GM10248 (cell line): ENCODE data around the gene FBF1.
A peak's percentile ranks its signal among the peaks of the same experiment; 100 is the strongest.

Experiments used
- CTCF ChIA-PET: fragments of 300-600 bp; sonication (Branson Sonifier 250); formaldehyde crosslinking; extraction: SDS; loops from one replicate; lab custom pipeline; 2021; ENCODE audit warnings: antibody characterized with exemption; lab: Yijun Ruan, JAX
- POLR2A ChIA-PET: fragments of 350-650 bp; sonication (Branson Sonifier 250); formaldehyde crosslinking; extraction: SDS; loops from one replicate; lab custom pipeline; 2020; ENCODE audit warnings: antibody characterized with exemption; lab: Yijun Ruan, JAX
- DNase-seq: peaks from one replicate; pipeline ENCODE4 v3.0.0; 2012; ENCODE audit errors: extremely low spot score
- TF ChIP-seq, protein P1 (sequence below): IDR thresholded peaks from 2 replicates; pipeline ENCODE4 v1.5.1; 2012; ENCODE audit warnings: mild to moderate bottlenecking, low read depth; ENCODE audit errors: extremely low read depth, missing control alignments, control extremely low read depth

The FBF1 gene, protein sequence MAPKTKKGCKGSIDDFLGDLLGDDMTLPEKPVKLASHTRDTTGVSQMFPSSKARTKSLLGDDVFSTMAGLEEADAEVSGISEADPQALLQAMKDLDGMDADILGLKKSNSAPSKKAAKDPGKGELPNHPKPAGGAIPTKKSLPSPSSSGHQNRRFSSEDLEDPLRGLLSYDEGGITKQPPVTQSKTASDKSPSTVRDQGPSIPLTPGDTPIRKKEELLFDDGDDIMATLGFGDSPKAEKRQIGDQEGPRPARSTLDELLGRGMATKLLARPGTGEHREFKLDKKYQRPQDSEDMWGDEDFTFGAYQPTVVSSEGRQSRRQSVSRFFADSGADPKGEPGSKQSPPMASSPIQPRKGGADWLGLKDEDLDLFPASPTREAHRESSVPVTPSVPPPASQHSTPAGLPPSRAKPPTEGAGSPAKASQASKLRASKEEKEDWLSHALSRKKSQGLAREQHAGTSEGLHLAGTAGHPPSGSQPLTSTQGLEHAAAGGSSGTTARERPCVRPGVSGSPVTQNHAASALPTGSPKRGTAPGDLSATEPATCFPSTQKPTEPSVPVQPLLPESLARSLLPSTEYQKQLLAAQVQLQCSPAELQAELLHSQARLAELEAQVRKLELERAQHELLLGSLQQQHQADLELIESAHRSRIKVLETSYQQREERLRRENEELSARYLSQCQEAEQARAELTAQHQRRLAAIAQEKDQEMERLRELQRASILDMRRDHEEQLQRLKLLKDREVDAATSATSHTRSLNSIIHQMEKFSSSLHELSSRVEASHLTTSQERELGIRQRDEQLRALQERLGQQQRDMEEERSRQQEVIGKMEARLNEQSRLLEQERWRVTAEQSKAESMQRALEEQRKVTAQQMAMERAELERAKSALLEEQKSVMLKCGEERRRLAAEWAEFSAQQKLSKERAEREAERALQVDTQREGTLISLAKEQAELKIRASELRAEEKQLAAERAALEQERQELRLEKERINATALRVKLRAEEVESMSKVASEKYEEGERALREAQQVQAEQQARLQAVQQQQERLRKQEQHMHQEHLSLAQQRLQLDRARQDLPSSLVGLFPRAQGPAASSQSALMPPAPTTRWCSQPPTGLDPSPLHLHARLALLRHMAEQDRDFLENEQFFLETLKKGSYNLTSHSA

DNA sequence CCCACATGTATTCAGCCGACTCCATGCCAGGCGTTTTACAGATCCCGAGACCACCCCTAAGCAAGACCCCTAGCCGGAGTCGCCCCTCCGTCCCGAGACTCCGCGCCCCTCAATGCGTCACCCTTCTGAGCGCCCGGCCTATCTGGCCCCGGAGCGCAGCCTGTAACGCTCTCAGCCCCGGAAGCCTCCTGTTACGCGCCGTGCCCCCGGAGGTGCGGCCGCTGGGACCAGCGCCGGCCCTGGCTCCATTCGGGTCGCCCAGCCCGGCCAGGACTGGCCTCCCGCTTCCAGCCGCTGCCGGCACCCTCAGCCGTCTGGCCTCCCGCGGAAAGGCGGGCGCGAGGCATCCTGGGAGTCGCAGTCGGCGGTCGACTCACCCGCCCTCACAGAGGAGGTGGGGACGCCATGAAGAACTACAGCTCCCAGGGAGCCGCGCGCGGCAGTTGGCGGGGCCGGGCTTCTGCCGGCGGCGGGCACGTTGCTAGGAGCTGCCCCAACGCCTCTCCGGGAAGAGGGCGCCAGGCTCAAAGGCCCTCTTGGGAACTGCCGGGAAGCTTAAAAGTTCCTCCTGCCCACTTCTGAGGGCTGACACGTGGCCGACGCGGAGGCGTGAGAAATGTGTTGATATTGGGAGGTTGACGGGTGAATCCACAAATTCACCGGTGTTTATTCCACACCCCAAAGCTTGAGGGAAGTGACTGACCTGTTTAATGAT lies at the start of gene FBF1:
TSS of gene FBF1 (minus strand) at position 316 of the 715 bp plus-strand sequence. CDS start 2,893 bp downstream, outside the sequence.
- TF ChIP-seq, protein P1, sequence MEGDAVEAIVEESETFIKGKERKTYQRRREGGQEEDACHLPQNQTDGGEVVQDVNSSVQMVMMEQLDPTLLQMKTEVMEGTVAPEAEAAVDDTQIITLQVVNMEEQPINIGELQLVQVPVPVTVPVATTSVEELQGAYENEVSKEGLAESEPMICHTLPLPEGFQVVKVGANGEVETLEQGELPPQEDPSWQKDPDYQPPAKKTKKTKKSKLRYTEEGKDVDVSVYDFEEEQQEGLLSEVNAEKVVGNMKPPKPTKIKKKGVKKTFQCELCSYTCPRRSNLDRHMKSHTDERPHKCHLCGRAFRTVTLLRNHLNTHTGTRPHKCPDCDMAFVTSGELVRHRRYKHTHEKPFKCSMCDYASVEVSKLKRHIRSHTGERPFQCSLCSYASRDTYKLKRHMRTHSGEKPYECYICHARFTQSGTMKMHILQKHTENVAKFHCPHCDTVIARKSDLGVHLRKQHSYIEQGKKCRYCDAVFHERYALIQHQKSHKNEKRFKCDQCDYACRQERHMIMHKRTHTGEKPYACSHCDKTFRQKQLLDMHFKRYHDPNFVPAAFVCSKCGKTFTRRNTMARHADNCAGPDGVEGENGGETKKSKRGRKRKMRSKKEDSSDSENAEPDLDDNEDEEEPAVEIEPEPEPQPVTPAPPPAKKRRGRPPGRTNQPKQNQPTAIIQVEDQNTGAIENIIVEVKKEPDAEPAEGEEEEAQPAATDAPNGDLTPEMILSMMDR = no peak
- ChIA-PET POLR2A (interaction anchor here (0.5 to 0.6 kb wide), 3 partner anchors 40 to 1972 kb away, joined by 3 to 5 read pairs (median 3); no protein-coding TSS in a partner anchor), CTCF (interaction anchor here (0.7 to 1.8 kb wide), 7 partner anchors 13 to 123 kb away, joined by 3 to 9 read pairs (median 4); no protein-coding TSS in a partner anchor)
- peak; percentile 99 for DNase-seq

DNA sequence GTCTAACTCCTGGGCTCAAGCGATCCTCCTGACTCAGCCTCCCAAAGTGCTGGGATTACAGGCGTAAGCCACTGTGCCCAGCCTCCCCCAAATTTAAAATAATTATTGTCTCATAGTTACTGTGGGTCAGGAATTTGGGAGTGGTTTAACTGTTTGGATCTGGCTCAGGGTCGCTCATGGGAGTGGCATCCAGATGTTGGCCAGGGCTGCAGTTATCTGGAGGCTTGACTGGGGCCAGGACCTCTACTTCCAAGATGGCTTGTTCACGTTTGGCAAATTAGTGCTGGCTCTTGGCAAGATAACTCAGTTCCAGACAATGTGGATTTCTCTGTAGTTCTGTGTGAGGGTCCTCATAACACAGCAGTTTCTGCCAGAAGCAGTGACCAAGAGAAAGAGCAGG lies 46.2 kb upstream of the FBF1 start:
- TF ChIP-seq, protein P1 = no peak
- POLR2A ChIA-PET = no interaction called here
- CTCF ChIA-PET = interaction anchor here (0.9 to 6.0 kb wide), 3 partner anchors 14 to 91 kb away, joined by 3 to 25 read pairs (median 6); partner anchors contain the start of genes CDK3 and TRIM65
- no peak for DNase-seq

DNA sequence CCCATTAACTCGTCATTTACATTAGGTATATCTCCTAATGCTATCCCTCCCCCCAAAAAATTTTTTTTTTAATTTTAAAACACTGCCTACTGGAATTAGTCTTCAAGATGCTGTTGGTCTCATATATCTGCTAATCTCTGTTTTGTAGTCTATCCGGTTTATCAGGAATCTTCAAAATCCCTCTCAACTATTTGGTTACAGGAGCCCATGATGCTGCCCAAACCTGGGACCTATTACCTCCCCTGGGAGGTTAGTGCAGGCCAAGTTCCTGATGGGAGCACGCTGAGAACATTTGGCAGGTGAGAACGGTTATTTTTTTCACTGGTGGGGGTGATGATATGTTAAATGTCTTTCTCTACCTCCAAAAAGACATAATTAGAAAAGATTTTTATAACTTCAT lies 45.1 kb upstream of the FBF1 start:
- TF ChIP-seq, protein P1 = no peak
- DNase-seq = no peak
- CTCF ChIA-PET = interaction anchor here (2.4 kb wide), 1 partner anchor 10 kb away, joined by 11 read pairs; no protein-coding TSS in a partner anchor
- POLR2A ChIA-PET = no interaction called here

DNA sequence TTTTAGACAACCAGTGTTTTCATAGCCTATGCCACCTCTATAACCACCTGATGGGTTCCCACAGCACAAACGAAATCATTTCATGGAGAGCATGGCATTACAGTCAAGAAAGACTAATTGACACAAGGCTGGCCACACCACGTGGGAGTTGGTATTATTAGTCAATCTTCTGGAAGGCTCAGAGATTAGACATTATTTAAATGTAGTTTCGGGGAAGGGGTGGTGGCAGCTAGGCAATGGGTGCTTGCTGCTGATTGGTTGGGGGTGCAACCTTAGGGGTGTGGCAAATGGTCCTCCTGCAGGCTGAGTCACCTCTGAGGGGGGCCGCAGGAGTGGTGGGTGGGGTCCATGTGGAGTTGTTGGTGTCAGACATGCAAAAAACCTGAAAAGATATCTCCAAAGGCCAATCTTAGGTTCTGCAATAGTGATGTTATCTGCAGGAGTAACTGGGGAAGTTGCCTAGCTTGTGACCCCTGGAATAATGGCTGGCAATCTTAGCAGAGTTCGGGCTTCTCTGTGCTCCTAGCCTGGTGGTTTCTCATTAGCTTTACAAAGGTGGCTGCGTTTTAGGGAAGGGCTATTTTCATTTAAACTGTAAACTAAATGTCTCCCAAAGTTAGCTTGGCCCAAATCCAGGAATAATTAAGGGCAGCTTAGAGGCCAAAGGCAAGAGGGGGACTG lies 42.8 kb upstream of the FBF1 start:
- ChIA-PET POLR2A (no interaction called here), CTCF (interaction anchor here (1.2 to 2.6 kb wide), 4 partner anchors 13 to 296 kb away, joined by 3 to 22 read pairs (median 11); partner anchors contain the start of gene CDK3)
- no peak for DNase-seq
- TF ChIP-seq, protein P1 = no peak

DNA sequence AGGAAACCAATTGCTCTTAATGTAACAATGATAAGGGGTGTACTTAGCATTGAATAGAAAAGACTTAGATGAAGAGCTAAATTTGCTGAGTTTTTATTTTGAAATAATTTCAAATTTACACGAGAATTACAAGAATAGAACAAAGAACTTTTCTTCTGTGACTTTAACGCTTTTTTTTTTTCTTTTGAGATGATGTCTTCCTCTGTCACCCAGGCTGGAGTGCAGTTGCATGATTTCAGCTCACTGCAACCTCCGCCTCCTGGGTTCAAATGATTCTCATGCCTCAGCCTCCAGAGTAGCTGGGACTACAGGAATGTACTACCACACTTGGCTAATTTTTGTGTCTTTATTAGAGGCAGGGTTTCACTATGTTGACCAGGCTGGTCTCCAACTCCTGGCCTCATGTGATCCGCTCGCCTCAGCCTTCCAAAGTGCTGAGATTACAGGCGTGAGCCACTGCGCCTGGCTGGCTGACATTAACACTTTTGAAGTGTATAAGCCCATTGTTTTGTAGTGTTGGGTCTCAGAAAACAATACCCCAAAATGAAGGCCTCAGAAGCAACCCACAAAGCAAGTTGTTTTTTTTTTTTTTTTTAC lies 40.3 kb upstream of the FBF1 start:
- TF ChIP-seq, protein P1 = no peak
- ChIA-PET POLR2A (interaction anchor here (0.6 kb wide), 2 partner anchors 8 to 303 kb away, joined by 4 to 8 read pairs; no protein-coding TSS in a partner anchor), CTCF (interaction anchor here (1.0 to 1.8 kb wide), 4 partner anchors 11 to 33 kb away, joined by 5 to 6 read pairs (median 5); partner anchors contain the start of gene CDK3)
- DNase-seq = no peak
